Osteoblast (primary cell): ENCODE results near the gene CMIP. TPM values are rescaled to one million over a fixed set of nuclear protein-coding genes. Genes with fewer than 3 reads are reported as not detected.
A peak's percentile ranks its signal among the peaks of the same experiment; 100 is the strongest.

Source experiments
- DNase-seq: peaks from one replicate; pipeline ENCODE4 v3.0.0; 2011; ENCODE audit warnings: low spot score, mixed read lengths; ENCODE audit not compliant: insufficient read length; ENCODE audit errors: missing footprints
- H2AFZ ChIP-seq: 2 replicates; pipeline ENCODE4 v1.6.0; 2011; ENCODE audit warnings: mild to moderate bottlenecking, low read length
- H3K27ac ChIP-seq: 2 replicates; pipeline ENCODE4 v1.5.1; 2011; ENCODE audit warnings: mild to moderate bottlenecking, low read depth, low read length, moderate library complexity
- H3K27me3 ChIP-seq: 2 replicates; pipeline ENCODE4 v1.6.0; 2012; ENCODE audit warnings: mild to moderate bottlenecking, control low read depth, inconsistent platforms, low read length, moderate library complexity; ENCODE audit not compliant: insufficient read depth
- H3K36me3 ChIP-seq: 2 replicates; pipeline ENCODE4 v1.5.1; 2011; ENCODE audit warnings: mild to moderate bottlenecking, low read length, control low read depth, moderate library complexity; ENCODE audit not compliant: insufficient read depth
- H3K4me1 ChIP-seq: 2 replicates; pipeline ENCODE4 v1.5.1; 2011; ENCODE audit warnings: mild to moderate bottlenecking, low read length, control low read depth, moderate library complexity; ENCODE audit not compliant: insufficient read depth
- H3K4me2 ChIP-seq: 2 replicates; pipeline ENCODE4 v1.6.0; 2011; ENCODE audit warnings: mild to moderate bottlenecking, low read length; ENCODE audit not compliant: insufficient read depth
- H3K4me3 ChIP-seq: fragments of 200-600 bp; sonication (generic); 3 replicates; pipeline ENCODE4 v1.5.1; 2012; ENCODE audit warnings: mild to moderate bottlenecking, low read length, inconsistent platforms; ENCODE audit not compliant: insufficient read depth
- H3K79me2 ChIP-seq: 2 replicates; pipeline ENCODE4 v1.6.0; 2012; ENCODE audit warnings: mild to moderate bottlenecking, low read length, control low read depth, inconsistent platforms; ENCODE audit not compliant: insufficient read depth
- H3K9me3 ChIP-seq: 2 replicates; pipeline ENCODE4 v1.5.1; 2011; ENCODE audit warnings: low read depth, low read length, control low read depth
- H4K20me1 ChIP-seq: 2 replicates; pipeline ENCODE4 v1.6.0; 2012; ENCODE audit warnings: mild to moderate bottlenecking, low read length, control low read depth; ENCODE audit not compliant: insufficient read depth
- CTCF ChIP-seq: IDR thresholded peaks from 2 replicates; pipeline ENCODE4 v1.5.1; 2011; ENCODE audit warnings: mild to moderate bottlenecking, low read depth, low read length, moderate library complexity; ENCODE audit errors: extremely low read depth
- total RNA-seq: library from RNA; depleted of rRNA; stranded (reverse); fragments of >200 nt; gene quantifications from 2 replicates; pipeline ENCODE4 v1.2.3, GENCODE V29; 2012

Gene CMIP
- total RNA-seq, 1 donor, result 8.3 TPM

- no peak for TF ChIP-seq CTCF
- H3K36me3 ChIP-seq, result no peaks in the 10 kb centered on the region
- no peaks in the 10 kb centered on the region for H3K9me3 ChIP-seq
- no peak overlapping the region for H3K4me2 ChIP-seq
- peak; percentile 55 for DNase-seq
- peaks cover 17% of the 10 kb centered on the region for H3K4me1 ChIP-seq
- H3K79me2 ChIP-seq, result peaks cover 50% of the 10 kb centered on the region
- H3K27me3 ChIP-seq, result no peaks in the 10 kb centered on the region
- H3K4me3 ChIP-seq, result no peak overlapping the region
- peaks cover 62% of the 10 kb centered on the region for H4K20me1 ChIP-seq
- no peak overlapping the region for H3K27ac ChIP-seq
- H2AFZ ChIP-seq, result no peak overlapping the region
Observed at GRCh38 chr16:81570151-81570846, 125.7 kb downstream of the CMIP start.

- no peak for TF ChIP-seq CTCF
- no peaks in the 10 kb centered on the region for H3K36me3 ChIP-seq
- no peak for DNase-seq
- H3K4me2 ChIP-seq, result no peak overlapping the region
- no peaks in the 10 kb centered on the region for H3K9me3 ChIP-seq
- H3K4me1 ChIP-seq, result peaks cover 17% of the 10 kb centered on the region
- H3K4me3 ChIP-seq, result no peak overlapping the region
- peaks cover 65% of the 10 kb centered on the region for H4K20me1 ChIP-seq
- H3K79me2 ChIP-seq, result peaks cover 54% of the 10 kb centered on the region
- no peak overlapping the region for H3K27ac ChIP-seq
- no peak overlapping the region for H2AFZ ChIP-seq
- no peaks in the 10 kb centered on the region for H3K27me3 ChIP-seq
Observed at GRCh38 chr16:81571175-81571574, 126.6 kb downstream of the CMIP start.

- Histone ChIP-seq H3K27me3 (no peaks in the 10 kb centered on the region), H3K9me3 (no peaks in the 10 kb centered on the region), H3K27ac (no peak overlapping the region), H3K4me1 (peaks cover 17% of the 10 kb centered on the region), H3K79me2 (peaks cover 52% of the 10 kb centered on the region), H2AFZ (no peak overlapping the region), H3K36me3 (no peaks in the 10 kb centered on the region), H3K4me3 (no peak overlapping the region), H4K20me1 (peaks cover 65% of the 10 kb centered on the region), H3K4me2 (no peak overlapping the region)
- no peak for TF ChIP-seq CTCF
- peak; percentile 44 for DNase-seq
Observed at GRCh38 chr16:81571592-81572385, 127.2 kb downstream of the CMIP start.
